ENCODE results near the gene TRIM63.

TRIM63 gene

GRCh38 chr1:26032656-26033357 lies 34.6 kb downstream of the TRIM63 start:
- no peak for DNase-seq (ENCODE audit: low read depth)
- TF ChIP-seq POLR2A (IDR thresholded peaks at IDR 0.05; ENCODE audit: extremely low read depth, insufficient read length) (no peak), MYC (IDR thresholded peaks at IDR 0.05; ENCODE audit: low read depth, low read length) (no peak)
- H3K4me3 ChIP-seq (ENCODE audit: low read depth, low read length): no peak overlapping the region

DNA sequence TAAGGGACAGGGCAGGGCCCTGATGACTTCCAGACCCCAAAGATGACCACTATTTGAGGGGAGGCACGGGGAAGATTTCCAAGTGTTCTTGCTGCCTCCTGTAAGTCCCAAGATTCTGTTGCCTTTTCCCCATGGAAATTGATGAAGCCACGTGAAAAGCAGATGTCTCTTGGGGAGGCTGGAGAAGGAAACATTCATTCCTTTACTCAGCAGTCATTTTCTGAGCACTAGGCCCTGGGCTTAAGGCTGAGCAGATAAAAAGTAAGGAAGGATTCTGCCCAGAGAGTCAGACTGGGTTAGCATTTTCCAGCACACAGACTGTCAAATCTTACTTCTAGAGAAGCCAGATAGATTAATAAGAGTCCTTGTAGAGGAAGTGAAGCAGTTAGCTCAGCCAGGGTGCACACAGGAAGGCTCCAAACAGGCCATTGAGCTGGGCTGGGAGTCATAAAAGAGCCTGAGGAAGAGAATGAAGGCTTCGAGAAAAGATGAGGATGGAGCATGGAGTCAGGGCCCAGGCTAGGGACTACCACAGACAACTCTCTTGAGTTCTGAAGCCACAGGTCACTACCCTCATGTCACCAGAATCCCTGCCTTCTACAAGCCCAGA lies 35.7 kb downstream of the TRIM63 start:
- DNase-seq (ENCODE audit: low read depth): no peak
- no peak overlapping the region for H3K4me3 ChIP-seq (ENCODE audit: low read depth, low read length)
- TF ChIP-seq, protein P1, sequence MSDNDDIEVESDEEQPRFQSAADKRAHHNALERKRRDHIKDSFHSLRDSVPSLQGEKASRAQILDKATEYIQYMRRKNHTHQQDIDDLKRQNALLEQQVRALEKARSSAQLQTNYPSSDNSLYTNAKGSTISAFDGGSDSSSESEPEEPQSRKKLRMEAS (IDR thresholded peaks at IDR 0.05; ENCODE audit: low read depth, low read length): no peak
- TF ChIP-seq POLR2A (IDR thresholded peaks at IDR 0.05; ENCODE audit: extremely low read depth, insufficient read length) (no peak), MYC (IDR thresholded peaks at IDR 0.05; ENCODE audit: low read depth, low read length) (no peak)
- TF ChIP-seq, protein P2, sequence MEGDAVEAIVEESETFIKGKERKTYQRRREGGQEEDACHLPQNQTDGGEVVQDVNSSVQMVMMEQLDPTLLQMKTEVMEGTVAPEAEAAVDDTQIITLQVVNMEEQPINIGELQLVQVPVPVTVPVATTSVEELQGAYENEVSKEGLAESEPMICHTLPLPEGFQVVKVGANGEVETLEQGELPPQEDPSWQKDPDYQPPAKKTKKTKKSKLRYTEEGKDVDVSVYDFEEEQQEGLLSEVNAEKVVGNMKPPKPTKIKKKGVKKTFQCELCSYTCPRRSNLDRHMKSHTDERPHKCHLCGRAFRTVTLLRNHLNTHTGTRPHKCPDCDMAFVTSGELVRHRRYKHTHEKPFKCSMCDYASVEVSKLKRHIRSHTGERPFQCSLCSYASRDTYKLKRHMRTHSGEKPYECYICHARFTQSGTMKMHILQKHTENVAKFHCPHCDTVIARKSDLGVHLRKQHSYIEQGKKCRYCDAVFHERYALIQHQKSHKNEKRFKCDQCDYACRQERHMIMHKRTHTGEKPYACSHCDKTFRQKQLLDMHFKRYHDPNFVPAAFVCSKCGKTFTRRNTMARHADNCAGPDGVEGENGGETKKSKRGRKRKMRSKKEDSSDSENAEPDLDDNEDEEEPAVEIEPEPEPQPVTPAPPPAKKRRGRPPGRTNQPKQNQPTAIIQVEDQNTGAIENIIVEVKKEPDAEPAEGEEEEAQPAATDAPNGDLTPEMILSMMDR (IDR thresholded peaks at IDR 0.05; ENCODE audit: low read depth, low read length): no peak

DNA sequence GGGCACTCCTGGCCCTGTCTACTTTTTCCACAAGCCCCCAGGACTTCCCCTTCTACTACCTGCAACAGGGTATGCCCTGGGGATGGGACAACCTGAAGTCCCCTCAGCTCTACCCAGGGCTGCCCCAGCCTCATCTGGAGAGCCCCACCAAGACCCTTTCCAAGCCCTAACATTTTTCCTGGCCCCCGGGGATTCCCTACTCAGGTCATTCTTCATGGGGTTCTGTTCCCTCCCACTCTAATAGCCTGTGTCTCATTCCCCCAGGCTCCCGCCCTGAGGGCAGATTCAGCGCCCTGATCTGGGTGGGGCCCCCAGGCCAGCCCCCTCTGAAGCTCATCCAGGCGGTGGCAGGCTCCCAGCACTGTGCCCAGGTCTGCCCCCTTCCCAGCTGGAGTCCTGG lies 36.2 kb downstream of the TRIM63 start:
- TF ChIP-seq, protein P2 (IDR thresholded peaks at IDR 0.05; ENCODE audit: low read depth, low read length): no peak
- TF ChIP-seq POLR2A (IDR thresholded peaks at IDR 0.05; ENCODE audit: extremely low read depth, insufficient read length) (no peak), MYC (IDR thresholded peaks at IDR 0.05; ENCODE audit: low read depth, low read length) (no peak)
- TF ChIP-seq, protein P1 (IDR thresholded peaks at IDR 0.05; ENCODE audit: low read depth, low read length): no peak
- DNase-seq (ENCODE audit: low read depth): no peak

DNA sequence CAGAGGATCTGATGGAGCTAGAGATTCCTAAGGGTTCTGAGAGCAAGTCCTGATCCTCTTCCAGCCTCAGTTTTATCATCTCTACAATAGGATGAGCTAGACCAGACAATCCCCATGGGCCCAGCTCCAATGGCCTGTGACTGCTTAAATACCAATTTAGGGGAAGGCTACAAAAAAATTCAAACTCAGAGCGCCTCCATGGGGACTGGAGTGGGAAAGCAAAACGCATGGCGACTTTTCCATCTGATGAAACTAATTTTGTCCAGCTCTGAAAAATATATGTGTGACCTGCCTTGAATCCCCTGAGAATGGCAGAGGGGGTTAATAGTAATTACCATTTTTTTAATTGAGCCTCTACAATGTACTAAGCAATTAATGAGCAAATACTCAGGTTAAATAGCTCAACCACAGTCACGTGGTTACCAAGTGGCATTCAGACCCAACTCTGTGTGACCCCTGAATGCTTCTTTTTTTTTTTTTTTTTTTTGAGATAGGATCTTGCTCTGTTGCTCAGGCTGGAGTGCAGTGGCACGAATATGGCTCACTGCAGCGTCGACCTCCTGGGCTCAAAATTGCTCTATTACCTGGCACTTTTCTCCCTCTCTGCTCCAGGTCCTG lies 37.5 kb downstream of the TRIM63 start:
- peak; percentile 69 for DNase-seq (ENCODE audit: low read depth)
- H3K4me3 ChIP-seq (ENCODE audit: low read depth, low read length): no peak overlapping the region
- no peak for TF ChIP-seq POLR2A (IDR thresholded peaks at IDR 0.05; ENCODE audit: extremely low read depth, insufficient read length)
- TF ChIP-seq MYC (IDR thresholded peaks at IDR 0.05; ENCODE audit: low read depth, low read length): no peak; the same call in 1 of the 2 replicates
- TF ChIP-seq, protein P2 (IDR thresholded peaks at IDR 0.05; ENCODE audit: low read depth, low read length): peak; percentile 56
- TF ChIP-seq, protein P1 (IDR thresholded peaks at IDR 0.05; ENCODE audit: low read depth, low read length): peak; percentile 40

More for the DNA sequence above, 36.2 kb downstream of the TRIM63 start:
- no peak overlapping the region for H3K4me3 ChIP-seq (ENCODE audit: low read depth, low read length)

DNA sequence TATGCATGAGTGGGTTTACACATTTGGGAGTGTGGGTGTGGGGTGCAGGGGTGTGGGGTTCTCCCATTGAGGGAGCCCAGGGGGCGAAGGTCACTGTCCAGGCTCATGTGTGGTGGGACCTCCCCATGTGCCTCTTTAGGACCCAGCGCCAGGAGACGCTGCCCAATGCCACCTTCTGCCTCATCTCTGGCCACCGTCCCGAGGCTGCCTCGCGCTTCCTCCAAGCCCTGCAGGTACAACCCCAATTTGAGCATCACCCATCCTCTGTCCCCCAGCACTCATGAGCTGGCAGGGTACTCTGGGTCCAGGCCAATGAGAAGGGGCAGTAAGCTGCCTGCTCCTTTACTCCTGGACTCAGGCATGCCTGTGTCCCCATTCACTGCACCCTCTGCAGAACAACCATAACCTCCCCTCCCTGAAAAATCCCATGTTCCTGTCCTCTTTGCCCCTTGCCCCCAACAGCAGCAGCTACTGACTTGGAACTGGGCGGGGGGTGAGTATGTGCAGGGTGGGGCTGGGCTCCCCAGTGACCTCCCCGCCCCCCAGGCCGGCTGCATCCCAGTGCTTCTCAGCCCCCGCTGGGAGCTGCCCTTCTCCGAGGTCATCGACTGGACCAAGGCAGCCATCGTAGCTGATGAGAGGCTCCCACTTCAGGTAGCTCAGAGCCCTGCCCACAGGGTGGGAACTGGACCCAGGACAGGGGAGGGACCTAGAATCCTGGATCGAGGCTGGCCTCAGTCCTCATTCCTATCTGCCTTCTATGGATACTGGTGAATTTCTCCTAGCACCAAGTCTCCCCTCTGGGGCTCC lies 38.2 kb downstream of the TRIM63 start:
- DNase-seq (ENCODE audit: low read depth): no peak
- TF ChIP-seq POLR2A (IDR thresholded peaks at IDR 0.05; ENCODE audit: extremely low read depth, insufficient read length) (no peak), MYC (IDR thresholded peaks at IDR 0.05; ENCODE audit: low read depth, low read length) (no peak)
- TF ChIP-seq, protein P2 (IDR thresholded peaks at IDR 0.05; ENCODE audit: low read depth, low read length): no peak
- TF ChIP-seq, protein P1 (IDR thresholded peaks at IDR 0.05; ENCODE audit: low read depth, low read length): no peak
- H3K4me3 ChIP-seq (ENCODE audit: low read depth, low read length): no peak overlapping the region
